HEK293T (cell line): ENCODE data around the gene KLB.

Experiments used
- ARNT ChIP-seq: fragments of 450-650 bp; IDR thresholded peaks from 2 replicates; pipeline ENCODE4 v1.6.1; 2017; ENCODE audit warnings: mild to moderate bottlenecking
- CTBP1 ChIP-seq: fragments of 450-650 bp; IDR thresholded peaks from 2 replicates; pipeline ENCODE4 v1.6.1; 2016; ENCODE audit warnings: borderline replicate concordance
- ELF4 ChIP-seq: fragments of 450-650 bp; IDR thresholded peaks from 2 replicates; pipeline ENCODE4 v1.6.1; 2017; ENCODE audit warnings: antibody characterized with exemption
- FOXA1 ChIP-seq: fragments of 450-650 bp; IDR thresholded peaks from 2 replicates; pipeline ENCODE4 v1.6.1; 2016; ENCODE audit warnings: mild to moderate bottlenecking
- FOXK2 ChIP-seq: fragments of 450-650 bp; IDR thresholded peaks from 2 replicates; pipeline ENCODE4 v1.6.1; 2016; ENCODE audit warnings: mild to moderate bottlenecking
- FOXM1 ChIP-seq: fragments of 450-650 bp; IDR thresholded peaks from 2 replicates; pipeline ENCODE4 v1.6.1; 2017; ENCODE audit warnings: mild to moderate bottlenecking, borderline replicate concordance
- L3MBTL2 ChIP-seq: fragments of 450-650 bp; conservative IDR thresholded peaks from 2 replicates; pipeline ENCODE4 v1.6.1; 2016; ENCODE audit warnings: mild to moderate bottlenecking
- LEF1 ChIP-seq: fragments of 450-650 bp; IDR thresholded peaks from 2 replicates; pipeline ENCODE4 v1.6.1; 2017; ENCODE audit warnings: mild to moderate bottlenecking, borderline replicate concordance
- NFRKB ChIP-seq: fragments of 450-650 bp; IDR thresholded peaks from 2 replicates; pipeline ENCODE4 v1.6.1; 2016; ENCODE audit warnings: mild to moderate bottlenecking, moderate library complexity
- SP1 ChIP-seq: fragments of 450-650 bp; IDR thresholded peaks from 2 replicates; pipeline ENCODE4 v1.6.1; 2017
- SUZ12 ChIP-seq: fragments of 450-650 bp; IDR thresholded peaks from 2 replicates; pipeline ENCODE4 v1.6.1; 2016; ENCODE audit warnings: mild to moderate bottlenecking
- TARDBP ChIP-seq: fragments of 450-650 bp; IDR thresholded peaks from 2 replicates; pipeline ENCODE4 v1.6.1; 2016

GRCh38 chr4:39406763-39407583 is at the start of gene KLB:
- TF ChIP-seq ELF4: no peak
- no peak for TF ChIP-seq SP1
- no peak for TF ChIP-seq FOXK2
- TF ChIP-seq ARNT: no peak
- no peak for TF ChIP-seq TARDBP
- no peak for TF ChIP-seq NFRKB
- TF ChIP-seq FOXA1: no peak
- no peak for TF ChIP-seq SUZ12
- no peak for TF ChIP-seq L3MBTL2
- TF ChIP-seq FOXM1: no peak
- no peak for TF ChIP-seq LEF1
- no peak for TF ChIP-seq CTBP1
